PFSK-1 (cell line): ENCODE results near the gene OR51V1.

Experiments used
- FOXP2 ChIP-seq: optimal IDR thresholded peaks from 2 replicates; pipeline ENCODE3; 2011; ENCODE audit warnings: borderline replicate concordance, control low read depth, inconsistent platforms; ENCODE audit not compliant: insufficient read depth; ENCODE audit errors: extremely low read length, extremely low read depth
- POLR2AphosphoS5 ChIP-seq: IDR thresholded peaks from 2 replicates; pipeline ENCODE4 v1.6.1; 2012; ENCODE audit warnings: low read depth, mild to moderate bottlenecking, control low read depth, low read length, moderate library complexity
- SIN3A ChIP-seq: IDR thresholded peaks from 2 replicates; pipeline ENCODE4 v1.6.1; 2012; ENCODE audit warnings: mild to moderate bottlenecking, low read length, moderate library complexity, borderline replicate concordance; ENCODE audit not compliant: insufficient read depth
- TAF1 ChIP-seq: IDR thresholded peaks from 2 replicates; pipeline ENCODE4 v1.6.1; 2012; ENCODE audit warnings: low read length, control low read depth, borderline replicate concordance; ENCODE audit not compliant: insufficient read depth
- TF ChIP-seq, protein P1 (sequence below), 2 experiments: IDR thresholded peaks; 2 replicates each; pipeline versions ENCODE4 v1.6.1 to v1.8.0; 2011 to 2012; ENCODE audit warnings: low read depth in 2 of 2, low read length in 2 of 2, control low read depth in 1 of 2, inconsistent platforms in 1 of 2, mild to moderate bottlenecking in 1 of 2, moderate library complexity in 1 of 2; ENCODE audit not compliant: insufficient read depth in 1 of 2

Gene OR51V1

DNA sequence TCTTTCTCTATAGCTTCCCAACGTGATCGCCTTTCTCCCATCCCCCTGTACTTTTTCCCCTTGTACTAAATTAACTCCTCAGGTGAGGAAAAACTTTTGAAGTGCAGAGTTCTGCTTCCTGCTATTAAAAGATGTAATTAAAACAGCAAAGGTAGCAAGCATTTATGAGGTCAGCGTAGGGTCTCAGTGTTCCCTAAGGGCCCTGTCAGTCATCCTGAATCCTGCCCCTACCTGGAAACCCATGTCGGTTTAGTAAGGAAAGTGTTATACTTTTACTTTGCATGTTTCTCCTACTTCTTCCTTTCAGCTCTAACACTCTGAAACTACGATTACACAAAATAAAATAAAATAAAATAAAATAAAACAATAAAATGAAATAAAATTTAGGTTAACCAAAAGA is 27.6 kb upstream of the OR51V1 start:
- no peak for TF ChIP-seq FOXP2
- no peak for TF ChIP-seq POLR2AphosphoS5
- no peak for TF ChIP-seq SIN3A
- TF ChIP-seq, protein P1, sequence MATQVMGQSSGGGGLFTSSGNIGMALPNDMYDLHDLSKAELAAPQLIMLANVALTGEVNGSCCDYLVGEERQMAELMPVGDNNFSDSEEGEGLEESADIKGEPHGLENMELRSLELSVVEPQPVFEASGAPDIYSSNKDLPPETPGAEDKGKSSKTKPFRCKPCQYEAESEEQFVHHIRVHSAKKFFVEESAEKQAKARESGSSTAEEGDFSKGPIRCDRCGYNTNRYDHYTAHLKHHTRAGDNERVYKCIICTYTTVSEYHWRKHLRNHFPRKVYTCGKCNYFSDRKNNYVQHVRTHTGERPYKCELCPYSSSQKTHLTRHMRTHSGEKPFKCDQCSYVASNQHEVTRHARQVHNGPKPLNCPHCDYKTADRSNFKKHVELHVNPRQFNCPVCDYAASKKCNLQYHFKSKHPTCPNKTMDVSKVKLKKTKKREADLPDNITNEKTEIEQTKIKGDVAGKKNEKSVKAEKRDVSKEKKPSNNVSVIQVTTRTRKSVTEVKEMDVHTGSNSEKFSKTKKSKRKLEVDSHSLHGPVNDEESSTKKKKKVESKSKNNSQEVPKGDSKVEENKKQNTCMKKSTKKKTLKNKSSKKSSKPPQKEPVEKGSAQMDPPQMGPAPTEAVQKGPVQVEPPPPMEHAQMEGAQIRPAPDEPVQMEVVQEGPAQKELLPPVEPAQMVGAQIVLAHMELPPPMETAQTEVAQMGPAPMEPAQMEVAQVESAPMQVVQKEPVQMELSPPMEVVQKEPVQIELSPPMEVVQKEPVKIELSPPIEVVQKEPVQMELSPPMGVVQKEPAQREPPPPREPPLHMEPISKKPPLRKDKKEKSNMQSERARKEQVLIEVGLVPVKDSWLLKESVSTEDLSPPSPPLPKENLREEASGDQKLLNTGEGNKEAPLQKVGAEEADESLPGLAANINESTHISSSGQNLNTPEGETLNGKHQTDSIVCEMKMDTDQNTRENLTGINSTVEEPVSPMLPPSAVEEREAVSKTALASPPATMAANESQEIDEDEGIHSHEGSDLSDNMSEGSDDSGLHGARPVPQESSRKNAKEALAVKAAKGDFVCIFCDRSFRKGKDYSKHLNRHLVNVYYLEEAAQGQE (IDR thresholded peaks at IDR 0.05; ENCODE audit: insufficient read depth in 1 of 2, low read depth in 2 of 2, low read length in 2 of 2) = no peak
- no peak for TF ChIP-seq TAF1

DNA sequence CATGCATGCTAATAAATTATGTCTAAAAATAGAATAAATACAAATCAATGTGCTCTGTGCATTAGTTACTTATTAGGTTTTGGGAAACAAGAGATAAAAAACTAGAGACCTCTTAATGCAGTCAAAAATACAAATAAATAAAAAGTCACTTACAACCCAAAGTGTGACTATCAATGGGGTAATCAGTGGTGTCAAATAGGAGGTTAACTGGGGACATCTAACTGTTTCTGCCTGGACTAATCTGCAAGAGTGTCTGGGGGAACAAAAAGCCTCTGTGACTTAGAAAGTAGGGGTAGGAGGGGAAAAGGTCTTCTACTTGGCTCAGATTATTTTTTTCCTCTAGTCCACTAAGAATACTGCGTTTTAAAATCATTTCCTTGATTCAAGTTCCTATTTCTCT is 27.2 kb upstream of the OR51V1 start:
- TF ChIP-seq, protein P1 (IDR thresholded peaks at IDR 0.05; ENCODE audit: insufficient read depth in 1 of 2, low read depth in 2 of 2, low read length in 2 of 2) = no peak
- TF ChIP-seq SIN3A = no peak
- no peak for TF ChIP-seq FOXP2
- no peak for TF ChIP-seq TAF1
- TF ChIP-seq POLR2AphosphoS5 = no peak

DNA sequence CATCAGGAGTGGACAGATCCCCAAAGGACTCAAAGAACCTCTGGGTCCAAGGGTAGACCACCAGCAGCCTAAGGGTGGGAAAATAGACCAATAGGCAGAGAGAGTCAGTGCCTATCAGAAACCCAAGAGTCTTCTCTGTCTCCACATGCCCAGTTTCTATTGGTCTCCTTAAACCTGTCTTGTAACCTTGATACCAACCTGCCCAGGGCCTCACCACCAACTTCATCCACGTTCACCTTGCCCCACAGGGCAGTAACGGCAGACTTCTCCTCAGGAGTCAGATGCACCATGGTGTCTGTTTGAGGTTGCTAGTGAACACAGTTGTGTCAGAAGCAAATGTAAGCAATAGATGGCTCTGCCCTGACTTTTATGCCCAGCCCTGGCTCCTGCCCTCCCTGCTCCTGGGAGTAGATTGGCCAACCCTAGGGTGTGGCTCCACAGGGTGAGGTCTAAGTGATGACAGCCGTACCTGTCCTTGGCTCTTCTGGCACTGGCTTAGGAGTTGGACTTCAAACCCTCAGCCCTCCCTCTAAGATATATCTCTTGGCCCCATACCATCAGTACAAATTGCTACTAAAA is 26.3 kb upstream of the OR51V1 start, which contains the start of gene HBB:
Gene HBB (minus strand): TSS at position 340 of the 579 bp plus-strand sequence. CDS start 50 bp downstream, at position 290.
- TF ChIP-seq, protein P1 (IDR thresholded peaks at IDR 0.05; ENCODE audit: insufficient read depth in 1 of 2, low read depth in 2 of 2, low read length in 2 of 2) = no peak
- TF ChIP-seq FOXP2 (no peak), POLR2AphosphoS5 (no peak), SIN3A (no peak), TAF1 (no peak)

DNA sequence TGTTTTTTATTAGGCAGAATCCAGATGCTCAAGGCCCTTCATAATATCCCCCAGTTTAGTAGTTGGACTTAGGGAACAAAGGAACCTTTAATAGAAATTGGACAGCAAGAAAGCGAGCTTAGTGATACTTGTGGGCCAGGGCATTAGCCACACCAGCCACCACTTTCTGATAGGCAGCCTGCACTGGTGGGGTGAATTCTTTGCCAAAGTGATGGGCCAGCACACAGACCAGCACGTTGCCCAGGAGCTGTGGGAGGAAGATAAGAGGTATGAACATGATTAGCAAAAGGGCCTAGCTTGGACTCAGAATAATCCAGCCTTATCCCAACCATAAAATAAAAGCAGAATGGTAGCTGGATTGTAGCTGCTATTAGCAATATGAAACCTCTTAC is 25.0 kb upstream of the OR51V1 start:
- TF ChIP-seq POLR2AphosphoS5 (no peak), TAF1 (no peak), FOXP2 (no peak), SIN3A (no peak)
- TF ChIP-seq, protein P1 (IDR thresholded peaks at IDR 0.05; ENCODE audit: insufficient read depth in 1 of 2, low read depth in 2 of 2, low read length in 2 of 2) = no peak
